ENCODE results near the gene STYK1.

Gene STYK1

GRCh38 chr12:10697862-10698261 is 24.0 kb upstream of the STYK1 start:
- no peak overlapping the region for H3K9ac ChIP-seq
- no peaks in the 10 kb centered on the region for H3K36me3 ChIP-seq (ENCODE audit: control insufficient read depth, insufficient read depth, low read length)
- H3K27me3 ChIP-seq (ENCODE audit: control insufficient read depth, insufficient read depth, low read length), result no peaks in the 10 kb centered on the region
- no peak overlapping the region for H3K4me2 ChIP-seq (ENCODE audit: low read length)
- no peak overlapping the region for H3K27ac ChIP-seq
- H3K4me1 ChIP-seq, result no peaks in the 10 kb centered on the region
- no peak overlapping the region for H3K4me3 ChIP-seq (ENCODE audit: low read depth, low read length)
- H2AFZ ChIP-seq, result no peak overlapping the region
- H3K9me3 ChIP-seq (ENCODE audit: control insufficient read depth, low read length), result no peaks in the 10 kb centered on the region
- TF ChIP-seq CTCF (IDR thresholded peaks at IDR 0.05), result no peak
- H3K79me2 ChIP-seq, result no peaks in the 10 kb centered on the region

DNA sequence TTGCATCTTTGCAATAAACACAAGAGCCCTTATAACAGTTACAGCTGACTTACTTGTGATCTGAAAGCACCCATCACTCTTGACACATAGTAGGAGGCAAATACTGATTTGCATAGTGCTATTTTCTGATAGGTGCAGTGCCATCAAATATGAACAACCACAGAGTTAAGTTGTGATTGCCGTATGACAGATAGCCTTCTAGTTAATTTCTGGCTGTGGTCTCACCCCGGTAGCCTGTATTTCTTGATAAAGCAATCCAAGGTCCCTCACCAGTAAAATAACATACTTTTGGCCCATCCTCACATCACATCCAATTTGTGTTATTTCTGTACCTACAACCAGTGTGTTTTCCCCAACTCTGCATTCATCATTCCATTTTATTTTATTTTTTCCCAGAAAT is 23.3 kb upstream of the STYK1 start:
- Histone ChIP-seq H3K79me2 (no peaks in the 10 kb centered on the region), H3K27ac (no peak overlapping the region), H3K36me3 (ENCODE audit: control insufficient read depth, insufficient read depth, low read length) (no peaks in the 10 kb centered on the region), H3K4me2 (ENCODE audit: low read length) (no peak overlapping the region), H3K4me1 (no peaks in the 10 kb centered on the region), H3K9me3 (ENCODE audit: control insufficient read depth, low read length) (no peaks in the 10 kb centered on the region), H3K9ac (no peak overlapping the region), H2AFZ (no peak overlapping the region), H3K4me3 (ENCODE audit: low read depth, low read length) (no peak overlapping the region), H3K27me3 (ENCODE audit: control insufficient read depth, insufficient read depth, low read length) (no peaks in the 10 kb centered on the region)
- no peak for TF ChIP-seq CTCF (IDR thresholded peaks at IDR 0.05)

DNA sequence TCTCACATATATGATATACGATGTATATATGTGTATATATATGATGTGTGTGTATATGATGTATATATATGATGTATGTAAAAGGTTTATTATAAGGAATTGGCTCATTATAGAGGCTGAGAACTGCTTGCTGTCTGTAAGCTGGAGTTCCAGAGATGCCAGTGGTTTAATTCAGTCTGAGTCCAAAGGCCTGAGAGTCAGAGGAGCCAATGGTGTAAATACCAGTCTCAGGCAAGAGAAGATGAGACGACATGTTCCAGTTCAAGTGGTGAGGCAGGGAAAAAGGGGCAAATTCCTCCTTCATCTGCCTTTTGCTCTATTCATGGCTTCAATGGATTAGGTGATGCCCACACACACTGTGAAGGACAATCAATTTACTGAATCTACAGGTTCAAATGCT is 17.1 kb upstream of the STYK1 start:
- Histone ChIP-seq H3K27ac (no peak overlapping the region), H3K79me2 (no peaks in the 10 kb centered on the region), H3K4me1 (no peaks in the 10 kb centered on the region), H3K36me3 (ENCODE audit: control insufficient read depth, insufficient read depth, low read length) (no peaks in the 10 kb centered on the region), H3K4me2 (ENCODE audit: low read length) (no peak overlapping the region), H3K27me3 (ENCODE audit: control insufficient read depth, insufficient read depth, low read length) (no peaks in the 10 kb centered on the region), H3K9ac (no peak overlapping the region), H2AFZ (no peak overlapping the region), H3K9me3 (ENCODE audit: control insufficient read depth, low read length) (no peaks in the 10 kb centered on the region), H3K4me3 (ENCODE audit: low read depth, low read length) (no peak overlapping the region)
- TF ChIP-seq CTCF (IDR thresholded peaks at IDR 0.05), result no peak

- TF ChIP-seq CTCF (IDR thresholded peaks at IDR 0.05), result no peak
- Histone ChIP-seq H3K4me1 (no peaks in the 10 kb centered on the region), H3K9ac (no peak overlapping the region), H3K79me2 (no peaks in the 10 kb centered on the region), H3K9me3 (ENCODE audit: control insufficient read depth, low read length) (no peaks in the 10 kb centered on the region), H2AFZ (no peak overlapping the region), H3K36me3 (ENCODE audit: control insufficient read depth, insufficient read depth, low read length) (no peaks in the 10 kb centered on the region), H3K27me3 (ENCODE audit: control insufficient read depth, insufficient read depth, low read length) (no peaks in the 10 kb centered on the region), H3K4me2 (ENCODE audit: low read length) (no peak overlapping the region), H3K4me3 (ENCODE audit: low read depth, low read length) (no peak overlapping the region), H3K27ac (no peak overlapping the region)
Observed at GRCh38 chr12:10689146-10689545, 15.3 kb upstream of the STYK1 start.

DNA sequence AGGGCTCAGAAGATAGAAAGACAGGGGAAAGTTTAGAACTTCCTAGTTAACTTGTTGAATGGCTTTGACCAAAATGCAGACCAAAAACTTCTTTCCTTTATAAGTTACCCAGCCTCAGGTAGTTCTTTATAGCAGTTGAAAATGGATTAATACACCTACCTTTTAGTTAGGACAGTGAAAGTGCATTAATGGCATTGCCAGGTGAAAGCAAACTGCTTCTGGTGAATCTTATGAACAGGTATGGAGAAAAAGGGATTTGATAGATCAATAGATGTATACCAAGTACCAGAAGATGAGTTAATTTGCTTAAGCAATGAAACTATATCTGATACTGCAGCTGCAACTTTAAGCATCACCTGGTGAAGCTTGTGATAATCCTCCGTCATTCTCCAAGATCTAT is 14.2 kb upstream of the STYK1 start:
- Histone ChIP-seq H3K4me3 (ENCODE audit: low read depth, low read length) (no peak overlapping the region), H3K4me2 (ENCODE audit: low read length) (no peak overlapping the region), H3K9me3 (ENCODE audit: control insufficient read depth, low read length) (no peaks in the 10 kb centered on the region), H3K36me3 (ENCODE audit: control insufficient read depth, insufficient read depth, low read length) (no peaks in the 10 kb centered on the region), H3K27me3 (ENCODE audit: control insufficient read depth, insufficient read depth, low read length) (no peaks in the 10 kb centered on the region), H2AFZ (no peak overlapping the region), H3K9ac (no peak overlapping the region), H3K27ac (no peak overlapping the region), H3K4me1 (no peaks in the 10 kb centered on the region), H3K79me2 (no peaks in the 10 kb centered on the region)
- no peak for TF ChIP-seq CTCF (IDR thresholded peaks at IDR 0.05)
